Retinal pigment epithelial cell (primary cell): Measurements from ENCODE around the gene BNIP5.

Experiments
- DNase-seq: peaks from one replicate; pipeline ENCODE4 v3.0.0-alpha.2; 2010; ENCODE audit warnings: low read depth
- H3K4me3 ChIP-seq: 2 replicates; pipeline ENCODE4 v1.5.1; 2011; ENCODE audit warnings: mild to moderate bottlenecking, low read length, control low read depth, moderate library complexity
- TF ChIP-seq, protein P1 (sequence below): conservative IDR thresholded peaks from 2 replicates; pipeline ENCODE4 v1.5.1; 2011; ENCODE audit warnings: low read depth, low read length, control low read depth, inconsistent platforms

The BNIP5 gene

DNA sequence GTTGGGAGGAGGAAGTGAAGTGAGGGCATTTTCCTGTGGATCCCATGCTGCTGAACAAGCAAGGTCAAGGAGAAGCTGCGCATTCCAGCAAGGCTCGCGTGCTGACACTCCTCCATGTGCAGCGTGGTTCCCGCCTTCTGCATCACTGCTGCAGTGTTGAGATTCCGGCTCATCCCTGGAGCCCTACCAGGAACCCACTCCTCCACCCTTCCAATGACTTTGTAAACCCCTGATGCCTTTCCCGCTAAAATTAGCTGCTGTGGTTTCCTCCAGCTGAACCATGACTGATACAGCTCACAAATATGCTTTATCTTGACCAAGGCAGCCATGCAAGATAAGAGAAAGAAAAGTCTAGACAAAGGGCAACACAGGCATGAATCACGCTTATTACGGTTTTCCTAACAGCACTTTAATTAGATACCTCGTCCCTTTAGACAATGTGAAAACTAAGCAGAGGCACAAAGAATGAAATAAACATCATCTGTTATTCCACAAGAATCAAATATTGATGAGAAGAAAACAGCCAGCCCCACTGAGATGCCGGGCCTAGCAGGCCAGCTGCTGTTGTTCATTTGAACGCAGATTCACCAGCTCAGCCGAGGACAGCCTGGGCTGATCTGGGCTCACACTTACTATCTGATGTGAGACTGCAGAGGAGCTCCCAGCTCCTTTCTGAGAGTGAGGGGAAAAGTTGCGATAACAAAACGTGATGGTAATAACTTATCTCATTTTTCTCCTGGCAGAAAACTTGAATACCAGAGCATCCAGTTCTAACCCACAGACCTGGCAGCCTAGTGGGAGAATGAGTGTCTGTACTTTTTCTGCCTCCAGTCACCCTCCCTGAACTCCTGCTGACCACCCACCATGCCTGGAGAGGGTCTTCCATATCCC, 14.2 kb upstream of the BNIP5 start:
- TF ChIP-seq, protein P1, sequence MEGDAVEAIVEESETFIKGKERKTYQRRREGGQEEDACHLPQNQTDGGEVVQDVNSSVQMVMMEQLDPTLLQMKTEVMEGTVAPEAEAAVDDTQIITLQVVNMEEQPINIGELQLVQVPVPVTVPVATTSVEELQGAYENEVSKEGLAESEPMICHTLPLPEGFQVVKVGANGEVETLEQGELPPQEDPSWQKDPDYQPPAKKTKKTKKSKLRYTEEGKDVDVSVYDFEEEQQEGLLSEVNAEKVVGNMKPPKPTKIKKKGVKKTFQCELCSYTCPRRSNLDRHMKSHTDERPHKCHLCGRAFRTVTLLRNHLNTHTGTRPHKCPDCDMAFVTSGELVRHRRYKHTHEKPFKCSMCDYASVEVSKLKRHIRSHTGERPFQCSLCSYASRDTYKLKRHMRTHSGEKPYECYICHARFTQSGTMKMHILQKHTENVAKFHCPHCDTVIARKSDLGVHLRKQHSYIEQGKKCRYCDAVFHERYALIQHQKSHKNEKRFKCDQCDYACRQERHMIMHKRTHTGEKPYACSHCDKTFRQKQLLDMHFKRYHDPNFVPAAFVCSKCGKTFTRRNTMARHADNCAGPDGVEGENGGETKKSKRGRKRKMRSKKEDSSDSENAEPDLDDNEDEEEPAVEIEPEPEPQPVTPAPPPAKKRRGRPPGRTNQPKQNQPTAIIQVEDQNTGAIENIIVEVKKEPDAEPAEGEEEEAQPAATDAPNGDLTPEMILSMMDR, result no peak
- no peak overlapping the region for H3K4me3 ChIP-seq
- DNase-seq, result peak; percentile 63

DNA sequence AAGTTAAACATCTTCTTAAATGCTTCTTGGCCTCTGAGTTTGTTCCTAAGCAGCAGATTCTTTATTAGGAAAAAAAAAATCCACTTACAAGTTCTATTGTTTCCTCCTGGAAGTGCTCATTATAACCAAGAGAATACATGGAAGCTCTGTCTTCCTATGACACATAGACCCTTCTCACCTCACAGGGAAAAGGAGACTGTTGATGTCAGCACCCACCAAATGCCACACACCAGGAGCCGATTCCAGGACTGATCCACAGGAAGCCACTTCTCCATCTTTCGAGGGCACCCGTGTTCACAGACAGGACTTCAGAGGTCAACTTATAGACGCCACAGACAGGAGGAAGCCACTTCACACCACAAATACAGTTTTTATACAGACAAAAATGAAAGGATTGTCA, 13.4 kb upstream of the BNIP5 start:
- TF ChIP-seq, protein P1, result no peak
- no peak for DNase-seq

DNA sequence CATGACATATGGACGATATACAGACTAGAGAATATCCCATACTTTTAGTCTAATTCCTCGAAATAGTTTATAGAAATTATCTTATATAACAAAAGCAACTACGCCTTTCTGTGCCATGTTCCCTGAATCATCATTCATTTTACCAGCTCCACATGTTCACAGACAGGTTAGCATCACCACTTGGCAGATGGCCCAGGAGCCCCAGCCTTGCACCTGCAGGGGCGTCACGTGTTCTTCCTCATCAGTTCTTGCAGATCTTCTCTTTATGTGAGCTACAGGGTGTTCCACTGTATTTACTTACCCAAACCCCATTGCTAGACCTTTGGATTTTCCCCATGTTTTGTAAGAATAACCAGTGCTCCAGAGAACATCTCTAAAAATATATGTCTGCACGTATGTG, 12.6 kb upstream of the BNIP5 start:
- no peak for DNase-seq
- no peak overlapping the region for H3K4me3 ChIP-seq
- TF ChIP-seq, protein P1, result no peak

More for the DNA sequence above, 13.4 kb upstream of the BNIP5 start:
- H3K4me3 ChIP-seq, result no peak overlapping the region

DNA sequence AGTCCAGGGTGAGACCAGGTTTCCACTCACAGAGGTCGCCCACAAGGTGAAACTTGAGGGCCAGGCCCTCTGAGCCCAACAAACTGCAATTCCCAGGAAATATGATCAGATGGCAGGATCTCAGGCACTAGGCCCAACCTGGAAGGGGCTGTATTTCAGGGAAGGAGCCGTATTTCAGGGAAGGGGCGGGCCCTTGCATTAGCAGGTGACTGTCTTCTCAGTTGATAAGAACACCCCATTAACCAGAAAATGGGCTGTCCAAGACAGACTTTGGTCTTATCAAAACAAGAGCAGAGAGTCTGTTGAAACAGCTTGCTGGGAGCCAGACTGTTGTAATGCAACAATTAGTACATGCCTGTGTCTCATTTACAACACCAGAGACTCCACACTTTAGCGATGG, 10.9 kb upstream of the BNIP5 start:
- no peak overlapping the region for H3K4me3 ChIP-seq
- TF ChIP-seq, protein P1, result no peak
- DNase-seq, result no peak

DNA sequence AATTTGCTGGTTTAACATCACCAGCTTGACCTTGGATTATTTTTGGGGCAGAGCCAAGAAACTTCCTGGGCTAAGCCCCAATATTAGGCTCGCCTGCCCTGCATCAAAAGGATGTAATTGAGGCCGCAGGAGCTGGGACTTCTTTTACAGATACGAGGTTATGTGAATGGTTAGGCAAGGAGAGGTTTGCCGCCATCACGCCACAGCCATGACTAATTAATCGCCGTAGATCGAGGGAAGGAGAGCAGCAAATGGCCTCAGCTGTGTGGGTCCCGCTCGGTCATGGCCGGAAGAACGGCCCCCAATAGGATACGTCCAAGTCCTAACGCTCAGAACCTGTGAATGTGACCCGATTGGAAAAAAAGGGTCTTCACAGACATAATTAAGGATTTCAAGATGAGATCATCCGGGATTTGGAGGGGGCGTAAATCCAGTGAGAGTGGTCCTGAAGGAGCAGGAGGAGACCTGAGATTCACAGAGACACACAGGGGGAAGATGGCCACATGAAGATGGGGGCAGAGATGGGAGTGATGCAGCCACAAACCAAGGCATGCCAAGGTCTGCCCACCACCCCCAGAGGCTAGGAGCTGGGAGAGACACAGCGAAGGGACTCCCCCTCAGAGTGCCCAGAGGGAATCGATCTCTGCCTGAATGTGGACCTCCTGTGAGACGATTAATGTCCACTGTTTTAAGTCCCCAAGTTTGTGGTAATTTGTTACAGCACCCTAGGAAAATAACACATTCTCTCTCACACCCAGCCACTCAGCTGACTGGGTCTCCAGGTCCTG, 10.0 kb upstream of the BNIP5 start:
- TF ChIP-seq, protein P1, result no peak
- H3K4me3 ChIP-seq, result no peak overlapping the region
- no peak for DNase-seq

DNA sequence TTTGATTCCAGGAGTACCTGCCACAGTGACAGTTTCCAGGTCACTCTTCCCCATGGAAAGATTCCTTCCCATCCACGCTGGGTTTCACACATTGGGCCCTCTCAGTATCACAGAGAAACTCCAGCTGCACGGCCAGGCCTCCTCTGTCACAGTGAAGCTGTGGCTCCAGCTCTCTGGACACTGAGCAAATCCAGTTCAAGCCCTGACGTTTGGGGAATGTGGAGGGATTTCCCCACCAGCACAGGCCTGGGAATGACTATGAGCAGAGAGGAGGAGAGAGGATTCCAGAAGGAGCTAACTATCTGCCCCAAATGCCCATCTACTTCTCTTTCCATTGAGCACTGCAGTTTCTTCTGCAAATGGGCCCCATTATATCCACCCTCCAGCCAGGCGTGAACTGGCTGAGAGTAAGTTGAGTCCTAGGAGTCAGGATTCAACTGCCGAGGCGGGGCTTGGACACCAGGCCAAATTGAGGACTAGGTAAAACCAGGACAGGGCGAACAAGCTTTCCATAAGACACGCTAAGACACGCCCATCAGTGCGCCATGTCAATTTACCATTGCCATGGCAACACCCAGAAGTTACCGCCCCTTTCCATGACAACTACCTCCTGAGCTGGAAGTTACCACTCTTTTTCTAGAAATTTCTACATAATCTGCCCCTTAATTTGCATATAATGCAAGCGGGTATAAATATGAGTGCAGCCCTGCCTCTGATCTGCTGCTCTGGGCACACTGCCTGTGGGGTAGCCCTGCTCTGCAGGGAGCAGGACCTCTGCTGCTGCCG, 9.2 kb upstream of the BNIP5 start:
- no peak for DNase-seq
- TF ChIP-seq, protein P1, result no peak
- no peak overlapping the region for H3K4me3 ChIP-seq
